GM12891 (cell line): ENCODE measurements around the gene ARAP2.

ENCODE experiments used
- PAX5 ChIP-seq: IDR thresholded peaks from 2 replicates; pipeline ENCODE4 v1.6.1; 2011; ENCODE audit warnings: low read length, moderate library complexity, mild to moderate bottlenecking; ENCODE audit not compliant: insufficient read depth, severe bottlenecking
- POLR2A ChIP-seq: IDR thresholded peaks from 2 replicates; pipeline ENCODE4 v1.6.1; 2011; ENCODE audit warnings: low read depth, low read length, control low read depth
- POLR2AphosphoS5 ChIP-seq: IDR thresholded peaks from 2 replicates; pipeline ENCODE4 v1.6.1; 2011; ENCODE audit warnings: low read depth, low read length, control low read depth
- POU2F2 ChIP-seq: IDR thresholded peaks from 2 replicates; pipeline ENCODE4 v1.6.1; 2011; ENCODE audit warnings: low read depth, mild to moderate bottlenecking, control low read depth, low read length, moderate library complexity
- SPI1 ChIP-seq: IDR thresholded peaks from 2 replicates; pipeline ENCODE4 v1.6.1; 2011; ENCODE audit warnings: low read depth, low read length, control low read depth

DNA sequence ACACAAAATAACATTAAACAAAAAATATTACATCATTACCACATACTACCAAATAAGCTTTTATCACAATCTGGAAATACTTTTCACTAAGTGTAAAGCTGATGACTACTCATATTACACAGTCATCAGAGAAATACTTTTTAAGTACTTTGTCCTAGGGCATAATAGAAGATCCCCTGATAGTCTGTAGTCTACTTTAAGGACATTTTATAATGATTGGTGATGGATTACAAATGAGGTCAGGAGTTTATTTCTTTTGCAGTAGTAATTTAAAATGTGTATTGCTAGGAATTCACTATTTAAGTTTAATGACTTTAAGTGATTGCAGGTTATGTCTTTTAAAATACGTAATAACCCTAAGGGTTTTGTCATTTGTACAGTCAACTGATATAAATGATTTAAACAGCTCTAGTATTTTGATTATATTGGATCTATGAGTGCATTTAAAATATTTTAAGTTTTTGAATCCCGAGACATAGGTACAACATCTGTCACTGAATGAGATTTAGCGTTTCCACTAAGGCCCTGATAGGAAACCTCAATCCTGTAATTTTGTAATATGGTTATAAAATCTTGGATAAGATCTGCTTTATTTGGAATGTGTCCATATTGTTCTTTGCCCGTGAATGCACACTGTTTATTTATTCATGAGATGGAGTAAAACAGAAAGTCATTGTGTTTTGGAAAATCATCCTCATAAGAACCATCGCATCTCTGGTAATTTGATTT is 189.5 kb downstream of the ARAP2 start:
- no peak for TF ChIP-seq POLR2A
- no peak for TF ChIP-seq POLR2AphosphoS5
- no peak for TF ChIP-seq PAX5
- no peak for TF ChIP-seq POU2F2
- no peak for TF ChIP-seq SPI1
